Coronary artery (tissue), 2 donors: ENCODE results near the gene PSD.

Experiments used
- DNase-seq: peaks from one replicate; pipeline ENCODE4 v3.0.0-alpha.2; 2017; ENCODE audit warnings: low spot score
- H3K27ac ChIP-seq, 2 donors: fragments of 200-600 bp; sonication (generic); one replicate each; pipeline ENCODE4 v1.5.1; 2016 to 2019
- H3K4me3 ChIP-seq: fragments of 200-600 bp; sonication (generic); 2 replicates; pipeline ENCODE4 v1.5.1; 2016; ENCODE audit warnings: mild to moderate bottlenecking, moderate library complexity
- CTCF ChIP-seq: fragments of 200-600 bp; sonication (generic); IDR thresholded peaks from one replicate; pipeline ENCODE4 v1.5.1; 2019; ENCODE audit warnings: antibody characterized with exemption

The PSD gene

DNA sequence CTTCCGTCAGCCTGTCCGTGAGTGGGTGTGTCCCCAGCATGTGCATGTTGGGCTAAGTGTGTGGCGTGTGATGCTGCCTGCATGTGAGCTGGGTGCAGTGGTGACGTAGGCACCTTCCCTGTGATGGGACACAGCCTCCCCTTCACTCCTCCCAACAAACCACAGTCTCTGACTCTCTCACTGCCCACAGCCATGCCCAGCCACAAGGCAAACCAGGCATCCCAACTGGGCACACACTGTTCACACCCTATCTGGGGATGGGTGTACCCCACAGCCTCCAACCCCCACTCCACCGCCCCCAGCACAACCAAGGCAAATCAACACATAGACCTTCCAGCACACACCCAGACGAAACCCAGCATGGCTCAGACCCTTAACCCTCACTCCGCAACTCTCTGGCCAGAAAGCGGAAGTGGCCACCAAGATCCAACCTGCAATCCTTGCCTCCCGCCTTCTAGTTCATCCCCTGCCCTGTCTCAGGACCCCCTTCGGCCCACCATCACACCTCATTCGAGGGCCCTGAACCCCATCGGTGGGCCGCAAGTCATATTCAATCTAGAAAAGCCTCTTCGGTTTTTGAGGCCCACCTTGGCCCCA lies 10.4 kb downstream of the PSD start:
- TF ChIP-seq CTCF = no peak
- H3K27ac ChIP-seq = no peak overlapping the region
- no peak for DNase-seq
- peak overlapping the region; percentile 69 for H3K4me3 ChIP-seq

DNA sequence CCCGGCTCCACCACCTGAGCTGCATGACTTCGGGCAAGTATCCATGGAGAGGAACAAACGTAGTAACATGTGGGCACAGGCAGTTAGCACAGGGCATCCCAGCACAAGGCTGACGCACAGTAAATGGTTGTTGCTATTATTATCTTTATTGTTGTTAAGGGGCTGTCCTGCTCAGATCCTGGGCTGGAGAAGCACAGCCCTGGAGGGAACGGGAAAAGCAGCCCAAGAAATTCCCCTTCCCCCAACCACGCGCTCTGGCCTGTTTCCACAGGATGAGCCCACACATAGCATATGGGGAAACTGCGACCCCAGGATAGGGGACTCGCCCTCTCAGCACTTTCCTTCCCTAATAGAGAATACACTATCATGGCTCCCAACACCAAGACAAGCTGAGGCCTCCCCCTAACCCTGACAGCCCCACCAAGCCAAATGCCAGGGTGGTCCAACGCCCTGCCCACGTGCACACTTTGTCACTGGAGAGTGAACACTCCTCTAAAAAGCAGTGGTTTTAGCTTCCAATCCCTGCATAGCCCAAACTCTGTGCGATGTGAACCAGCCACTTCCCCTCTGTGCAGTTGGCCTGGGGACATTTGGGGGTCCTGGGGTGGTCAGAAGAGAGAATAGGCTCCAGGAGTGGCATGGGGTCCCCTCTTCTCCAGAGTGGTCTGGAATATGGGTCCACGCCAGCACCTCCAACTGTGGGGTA lies 11.0 kb downstream of the PSD start:
- no peak for DNase-seq
- TF ChIP-seq CTCF = no peak
- Histone ChIP-seq H3K4me3 (no peak overlapping the region), H3K27ac (no peak overlapping the region)

DNA sequence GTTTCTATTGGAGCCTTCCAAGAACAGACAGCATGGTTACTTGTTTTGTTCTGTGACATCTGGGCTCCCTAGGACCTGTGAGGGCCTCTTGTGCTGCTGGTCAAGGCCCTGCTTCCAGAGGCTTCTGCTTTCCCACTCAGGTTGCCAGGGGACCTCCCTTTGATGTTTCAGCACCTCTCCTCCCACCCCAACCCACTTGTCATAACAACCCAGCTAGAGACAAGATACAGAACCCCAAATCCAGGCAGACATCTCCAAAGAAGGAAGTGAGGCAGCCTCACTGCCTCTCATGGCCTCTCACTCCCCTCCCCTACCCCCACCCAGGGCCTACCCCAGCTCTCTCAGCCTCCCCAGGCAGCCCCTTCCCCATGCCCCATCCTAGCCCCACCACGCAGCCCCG lies 11.8 kb downstream of the PSD start:
- Histone ChIP-seq H3K4me3 (no peak overlapping the region), H3K27ac (no peak overlapping the region)
- TF ChIP-seq CTCF = no peak
- DNase-seq = no peak

DNA sequence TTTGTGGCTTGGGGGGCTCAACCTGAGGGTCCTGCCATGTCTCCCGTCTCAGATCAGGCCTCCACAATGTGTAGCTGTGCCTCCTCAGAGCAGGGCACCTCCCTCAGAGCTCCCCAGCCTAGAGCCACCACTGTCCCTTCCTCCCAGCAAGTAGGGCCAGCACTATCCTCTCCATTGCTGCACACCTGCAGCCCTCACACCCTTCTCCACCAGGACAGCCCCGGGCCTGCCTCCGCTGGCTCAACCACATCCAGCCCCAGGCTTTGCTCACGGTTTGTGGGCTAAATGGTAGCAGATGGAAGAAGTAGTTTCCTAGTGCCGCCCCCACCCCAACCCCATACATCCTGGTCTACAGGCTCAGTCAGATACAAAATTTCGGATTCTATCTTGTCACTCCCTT lies 13.0 kb downstream of the PSD start:
- H3K27ac ChIP-seq = no peak overlapping the region

GRCh38 chr10:102405108-102405571 lies 13.4 kb downstream of the PSD start:
- no peak for TF ChIP-seq CTCF
- Histone ChIP-seq H3K27ac (no peak overlapping the region), H3K4me3 (no peak overlapping the region)
- no peak for DNase-seq

More for the DNA sequence above, 13.0 kb downstream of the PSD start:
- no peak for TF ChIP-seq CTCF
- H3K4me3 ChIP-seq = no peak overlapping the region
- DNase-seq = no peak

DNA sequence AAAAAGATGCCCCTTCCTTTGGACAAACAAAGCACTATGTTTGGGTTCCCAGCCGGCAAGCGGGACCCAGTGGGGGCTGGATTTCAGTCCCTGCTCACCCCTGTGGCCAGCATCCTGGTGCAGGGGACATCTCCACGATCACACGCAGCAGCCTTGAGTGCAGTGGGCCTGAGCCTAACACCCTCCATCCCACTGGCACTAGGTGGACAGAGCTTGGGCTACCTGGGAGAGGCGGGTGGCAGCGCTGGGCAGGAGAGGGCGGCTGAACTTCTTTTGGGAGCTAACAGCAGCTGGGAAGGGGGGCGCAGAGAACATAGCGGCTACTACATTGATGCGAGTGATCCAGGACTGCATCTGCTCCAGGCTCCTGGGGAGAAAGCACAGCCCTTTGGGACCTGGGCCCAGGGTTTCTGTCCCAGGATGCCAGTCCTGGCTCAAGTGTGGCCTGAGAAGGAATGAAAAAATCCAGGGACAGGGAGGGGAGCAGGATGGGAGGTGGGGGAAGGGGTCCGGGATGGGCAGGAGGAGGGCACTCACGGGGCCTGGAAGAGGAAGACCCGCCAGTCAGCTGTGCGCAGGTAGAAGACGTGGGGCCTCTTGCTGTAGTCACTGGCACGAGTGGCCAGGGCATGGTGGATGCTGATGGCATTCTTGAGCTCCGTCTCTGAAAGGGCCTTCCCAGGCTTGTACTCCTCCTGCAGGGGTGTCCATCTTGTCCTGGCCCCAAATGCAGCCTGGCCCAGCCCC lies 14.1 kb downstream of the PSD start:
- H3K4me3 ChIP-seq = no peak overlapping the region
- H3K27ac ChIP-seq = no peak overlapping the region
- no peak for TF ChIP-seq CTCF
- DNase-seq = no peak
